ENCODE data around the gene PHOSPHO2. TPM values are rescaled to one million over a fixed set of nuclear protein-coding genes. Genes with fewer than 3 reads are reported as not detected.

PHOSPHO2 gene
- total and polyA plus RNA-seq, 2 donors (not counting 3 experiments of a cell fraction or from before 2014, with no cell fraction given), result 0.69 to 2.7 TPM

- DNase-seq (ENCODE audit: low read depth, low spot score), result peak; percentile 26
- no peak overlapping the region for H3K27ac ChIP-seq (ENCODE audit: insufficient read depth, low read depth, low read length)
- no peak overlapping the region for H3K9ac ChIP-seq (replicated peaks; ENCODE audit: extremely low read depth, insufficient read depth, low read length)
- ChIA-PET POLR2A (no interaction called here), CTCF (interaction anchor here (0.9 kb wide), 1 partner anchor 209 kb away, joined by 3 read pairs; no protein-coding TSS in a partner anchor)
- no peaks in the 10 kb centered on the region for H3K79me2 ChIP-seq (ENCODE audit: control insufficient read depth, insufficient read depth, low read length)
- BruUV-seq (replicated peaks), result no TSS peak
- no peaks in the 10 kb centered on the region for H3K9me1 ChIP-seq (replicated peaks; ENCODE audit: control insufficient read depth, extremely low read depth, insufficient read depth, low read length)
- no peak overlapping the region for H3K4me2 ChIP-seq (ENCODE audit: insufficient read depth, low read length)
- H2AFZ ChIP-seq (ENCODE audit: low read depth, low read length), result no peak overlapping the region
- H3K27me3 ChIP-seq (ENCODE audit: control insufficient read depth in 2 of 2, insufficient read depth in 2 of 2, low read length in 2 of 2), result no peaks in the 10 kb centered on the region
- FAIRE-seq, result no peak
- no peaks in the 10 kb centered on the region for H3K9me3 ChIP-seq (replicated peaks; ENCODE audit: control insufficient read depth, insufficient read depth, low read length)
- H4K20me1 ChIP-seq (replicated peaks; ENCODE audit: control insufficient read depth, extremely low read depth, insufficient read depth, low read length), result no peaks in the 10 kb centered on the region
- no peak for TF ChIP-seq MAX (IDR thresholded peaks at IDR 0.05; ENCODE audit: insufficient read depth, insufficient read length)
- TF ChIP-seq POLR2A (IDR thresholded peaks at IDR 0.05; ENCODE audit: low read depth, low read length), result no peak
- TF ChIP-seq MYC (IDR thresholded peaks at IDR 0.05; ENCODE audit: low read depth, low read length), result no peak
- no peak for TF ChIP-seq EZH2 (IDR thresholded peaks at IDR 0.05; ENCODE audit: borderline replicate concordance, low read depth, low read length, severe bottlenecking)
- TF ChIP-seq FOS (IDR thresholded peaks at IDR 0.05; ENCODE audit: borderline replicate concordance, insufficient read depth, low read length), result no peak
- no peak for TF ChIP-seq POLR2AphosphoS5 (IDR thresholded peaks at IDR 0.05; ENCODE audit: insufficient read depth, low read depth, low read length)
- no peaks in the 10 kb centered on the region for H3K36me3 ChIP-seq (ENCODE audit: control insufficient read depth in 2 of 2, extremely low read depth in 1 of 2, insufficient read depth in 2 of 2, low read length in 2 of 2)
- intact Hi-C loops (cut with micrococcal nuclease) (loop anchor here (2.0 kb wide), 2 partner anchors 16 to 22 kb away; partner anchors contain the start of genes CFAP210, KLHL23 and PHOSPHO2), dilution Hi-C loops (cut with MboI; ENCODE audit: extremely low pct_ligation_motif_present, low sequenced_read_pairs) (no loop called here)
- no peak overlapping the region for H3K4me3 ChIP-seq (replicated peaks in 1 of 3; ENCODE audit: insufficient read depth in 1 of 3, low read depth in 1 of 3, low read length in 3 of 3)
- peaks cover 22% of the 10 kb centered on the region for H3K4me1 ChIP-seq (ENCODE audit: control insufficient read depth, extremely low read depth, insufficient read depth, low read length)
Observed at GRCh38 chr2:169716238-169716886, 22.1 kb downstream of the PHOSPHO2 start.
